Activated T-cell treated with anti-CD3 and anti-CD28 coated beads for 24 hours (primary cell): ENCODE data around the gene TPRG1L.
A peak's percentile ranks its signal among the peaks of the same experiment; 100 is the strongest.
"Not testable (repeated sequence)": the region's sequence is repeated elsewhere in the genome, so short reads cannot be mapped to it uniquely, and the experiment has no call there.

ENCODE experiments used
- DNase-seq: peaks from one replicate; pipeline ENCODE4 v3.0.0-alpha.2; 2020; ENCODE audit warnings: low read depth

TPRG1L gene

GRCh38 chr1:3624200-3625136 is at the start of gene TPRG1L:
TPRG1L (plus strand) TSS chr1:3625015; CDS start chr1:3625073, 58 bp downstream.
- DNase-seq, result peak; percentile 98

- not testable (repeated sequence) for DNase-seq
These were observed 49.3 kb upstream of the TPRG1L start for GRCh38 chr1:3575515-3575914.

- no peak for DNase-seq
These were observed 48.8 kb upstream of the TPRG1L start for GRCh38 chr1:3575993-3576392.

GRCh38 chr1:3577300-3577699 is 47.5 kb upstream of the TPRG1L start:
- no peak for DNase-seq

DNA sequence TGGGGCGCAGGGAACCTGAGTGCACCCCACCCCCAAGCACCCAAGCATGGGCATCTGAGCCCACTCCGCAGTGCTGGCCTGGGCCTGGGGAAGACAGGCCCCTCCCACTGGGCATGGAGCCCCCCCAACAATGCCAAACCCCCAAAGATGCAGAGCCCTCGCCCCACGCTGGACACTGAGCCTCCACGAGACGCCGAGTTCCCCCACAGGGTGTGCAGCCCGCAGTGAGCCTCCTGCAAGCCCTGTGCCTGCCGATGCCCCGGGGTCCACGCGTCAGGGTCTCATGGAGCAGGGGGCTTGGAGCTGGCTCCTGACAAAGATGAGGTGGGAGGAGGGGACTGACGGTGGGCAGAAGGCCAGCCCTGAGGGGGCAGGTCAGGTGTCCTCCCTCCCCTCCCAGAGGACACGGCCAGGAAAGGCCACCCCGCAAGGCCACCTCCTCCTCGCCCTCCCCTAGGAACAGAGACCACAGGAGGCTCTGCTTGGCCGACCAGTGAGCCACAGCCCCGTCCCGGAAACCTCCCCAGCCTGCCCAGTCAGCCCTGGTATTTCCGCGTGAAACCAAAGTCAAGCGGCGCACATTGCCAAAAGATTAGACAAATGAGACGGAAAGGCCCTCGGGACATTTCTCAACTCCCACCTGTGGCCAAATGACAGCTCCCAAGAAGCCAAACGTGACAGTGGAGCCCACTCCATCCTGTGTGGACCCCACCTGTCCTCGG is 46.9 kb upstream of the TPRG1L start:
- DNase-seq, result no peak

GRCh38 chr1:3578433-3578805 is 46.4 kb upstream of the TPRG1L start:
- no peak for DNase-seq

DNA sequence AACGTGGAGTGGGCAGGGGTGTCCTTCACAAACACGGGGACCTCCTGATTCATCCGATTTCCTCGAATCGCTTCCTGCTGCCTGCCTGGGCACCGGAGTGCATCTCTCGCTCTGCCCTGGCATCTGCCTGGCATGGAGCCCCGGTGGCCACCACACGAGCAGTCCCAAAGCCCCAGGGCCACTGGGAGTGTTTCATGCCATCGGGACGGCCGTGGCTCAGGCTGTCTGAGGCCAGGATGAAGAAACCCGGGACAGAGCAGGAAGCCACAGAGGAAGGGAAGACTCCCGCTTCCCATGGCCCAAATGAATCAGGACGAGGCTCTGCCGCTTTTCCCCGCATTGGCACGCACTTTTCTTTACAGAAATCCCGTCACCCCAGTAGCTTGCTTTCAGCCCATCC is 45.9 kb upstream of the TPRG1L start:
- no peak for DNase-seq

GRCh38 chr1:3579626-3580025 is 45.2 kb upstream of the TPRG1L start:
- DNase-seq, result no peak

DNA sequence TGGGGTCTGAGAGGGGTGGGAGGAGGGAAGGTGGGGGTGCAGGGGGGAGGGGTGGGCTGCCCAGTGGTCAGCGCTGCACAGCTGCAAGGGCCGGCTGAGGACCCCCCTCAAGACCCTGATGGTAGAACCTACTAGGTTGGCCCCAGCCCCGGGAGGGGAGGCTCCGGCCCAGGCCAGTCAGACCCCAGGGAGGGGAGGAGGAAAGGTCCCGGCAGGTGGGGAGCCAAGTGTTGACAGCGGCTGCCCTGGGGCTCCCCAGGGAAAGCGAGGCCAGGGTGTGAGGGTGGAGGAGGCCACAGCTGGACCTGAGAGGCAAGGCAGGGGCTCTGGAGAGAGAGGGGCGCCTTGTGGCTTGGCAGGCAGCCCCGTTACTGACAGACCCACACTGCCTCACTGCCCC is 44.6 kb upstream of the TPRG1L start:
- no peak for DNase-seq

GRCh38 chr1:3581296-3582036 is 43.3 kb upstream of the TPRG1L start:
- no peak for DNase-seq

GRCh38 chr1:3583751-3584150 is 41.1 kb upstream of the TPRG1L start:
- not testable (repeated sequence) for DNase-seq

GRCh38 chr1:3584915-3585314 is 39.9 kb upstream of the TPRG1L start:
- DNase-seq, result no peak

DNA sequence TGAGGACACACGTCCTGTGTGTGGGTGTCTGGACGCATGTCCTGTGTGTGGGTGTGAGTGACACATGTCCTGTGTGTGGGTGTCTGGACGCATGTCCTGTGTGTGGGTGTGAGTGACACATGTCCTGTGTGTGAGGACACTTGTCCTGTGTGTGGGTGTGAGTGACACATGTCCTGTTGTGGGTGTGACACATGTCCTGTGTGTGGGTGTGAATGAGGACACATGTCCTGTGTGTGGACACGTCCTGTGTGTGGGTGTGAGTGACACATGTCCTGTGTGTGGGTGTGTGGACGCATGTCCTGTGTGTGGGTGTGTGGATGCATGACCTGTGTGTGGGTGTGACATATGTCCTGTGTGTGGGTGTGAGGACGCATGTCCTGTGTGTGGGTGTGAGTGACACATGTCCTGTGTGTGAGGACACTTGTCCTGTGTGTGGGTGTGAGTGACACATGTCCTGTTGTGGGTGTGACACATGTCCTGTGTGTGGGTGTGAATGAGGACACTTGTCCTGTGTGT is 39.4 kb upstream of the TPRG1L start:
- not testable (repeated sequence) for DNase-seq

- no peak for DNase-seq
These were observed 38.8 kb upstream of the TPRG1L start for GRCh38 chr1:3585940-3586568.

DNA sequence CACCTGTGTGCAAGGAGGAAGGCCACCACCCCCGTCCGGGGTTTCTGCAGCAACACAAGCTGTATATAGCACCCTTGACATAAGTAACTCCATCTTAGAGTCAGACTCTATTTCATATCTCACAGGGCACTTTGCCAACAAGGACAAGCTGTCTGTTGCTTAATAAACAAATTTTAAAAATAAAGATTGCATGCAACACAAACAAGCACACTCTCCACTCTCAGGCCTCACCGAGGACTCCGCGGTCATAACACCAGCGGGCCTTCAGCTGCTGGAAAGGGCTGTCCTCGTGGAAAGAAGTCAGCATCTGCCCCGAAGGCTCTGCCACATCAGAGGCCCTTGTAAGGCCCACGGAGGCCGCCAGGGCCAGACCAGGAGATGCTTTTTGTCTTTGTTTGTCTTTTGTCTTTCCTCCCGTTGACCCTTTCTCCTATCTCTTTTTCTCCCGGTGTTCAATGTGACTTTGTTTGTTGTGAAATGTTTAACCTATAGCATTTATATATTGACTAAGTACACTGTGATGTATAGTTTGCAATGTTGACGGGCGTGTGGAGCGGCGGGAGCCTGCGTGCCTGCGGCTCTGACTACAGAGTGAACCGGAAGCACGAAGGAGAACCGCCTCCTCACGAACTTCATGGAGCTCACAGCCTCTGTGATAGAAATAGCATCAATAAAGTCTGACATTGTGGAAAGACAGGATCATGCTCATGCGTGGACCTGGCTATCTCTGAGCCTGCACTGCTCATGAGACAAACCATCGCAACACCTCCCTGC is 37.6 kb upstream of the TPRG1L start:
- DNase-seq, result no peak

DNA sequence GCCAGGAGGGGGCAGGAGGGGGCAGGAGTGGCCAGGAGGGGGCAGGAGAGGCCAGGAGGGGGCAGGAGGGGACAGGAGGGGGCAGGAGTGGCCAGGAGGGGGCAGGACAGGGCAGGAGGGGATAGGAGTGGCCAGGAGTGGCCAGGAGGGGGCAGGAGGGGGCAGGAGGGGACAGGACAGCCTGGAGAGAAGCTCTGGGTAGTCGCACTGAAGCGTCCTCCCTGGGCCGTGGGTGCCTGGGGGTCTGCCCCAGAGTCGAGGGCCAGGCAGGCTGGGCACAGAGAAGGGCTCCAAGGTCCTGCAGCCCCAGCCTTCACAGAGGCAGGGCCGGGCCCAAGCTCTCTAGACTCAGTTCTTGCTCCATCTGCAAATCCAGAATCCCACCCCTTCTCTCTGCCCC is 36.4 kb upstream of the TPRG1L start:
- DNase-seq, result no peak

GRCh38 chr1:3590139-3590763 is 34.6 kb upstream of the TPRG1L start:
- no peak for DNase-seq

DNA sequence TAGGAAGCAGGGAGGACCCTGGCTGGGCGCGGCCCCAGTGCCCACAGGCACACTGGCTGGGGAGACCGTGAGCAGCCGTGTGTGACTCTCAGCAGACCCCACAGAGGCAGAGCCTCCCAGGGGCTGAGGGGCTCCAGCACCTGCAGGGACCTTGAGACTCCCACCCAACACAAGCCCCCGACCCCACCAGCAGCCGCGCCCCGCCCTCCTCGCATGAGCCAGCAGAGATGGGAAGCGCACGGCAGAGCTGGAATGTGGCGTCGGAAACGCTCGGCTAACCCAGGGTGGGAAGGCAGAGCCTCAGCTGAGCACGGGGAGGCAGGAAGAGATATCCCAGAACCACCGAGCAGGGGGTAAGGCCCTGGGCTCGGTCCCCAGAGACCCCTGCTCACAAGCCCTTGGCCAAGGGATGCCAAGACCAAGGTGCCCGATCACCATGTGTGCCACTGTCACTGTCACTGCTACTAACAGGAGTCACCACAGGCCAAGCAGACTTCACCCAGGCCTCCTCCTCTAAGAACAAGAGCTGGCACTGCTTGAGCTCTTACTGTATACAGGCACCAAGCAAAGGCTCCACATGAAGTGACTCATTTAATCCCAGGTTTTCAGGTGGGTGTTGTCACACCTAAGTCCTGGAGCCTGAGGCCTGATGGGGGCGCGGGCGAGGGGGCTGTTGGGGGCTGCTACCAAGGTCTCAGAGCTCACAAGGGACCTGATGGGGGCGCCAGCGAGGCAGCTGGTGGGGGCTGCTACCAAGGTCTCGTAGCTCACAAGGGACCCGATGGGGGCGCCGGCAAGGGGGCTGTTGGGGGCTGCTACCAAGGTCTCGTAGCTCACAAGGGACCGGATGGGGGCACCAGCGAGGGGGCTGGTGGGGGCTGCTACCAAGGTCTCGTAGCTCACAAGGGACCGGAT is 33.6 kb upstream of the TPRG1L start:
- DNase-seq, result no peak

GRCh38 chr1:3593334-3593733 is 31.5 kb upstream of the TPRG1L start:
- no peak for DNase-seq
